Activated CD8-positive, alpha-beta T cell treated with anti-CD3 and anti-CD28 coated beads for 36 hours (primary cell): Measurements from ENCODE around the gene DHX40. TPM values are rescaled to one million over a fixed set of nuclear protein-coding genes. Genes with fewer than 3 reads are reported as not detected.
A peak's percentile ranks its signal among the peaks of the same experiment; 100 is the strongest.
"Not testable (repeated sequence)": the region's sequence is repeated elsewhere in the genome, so short reads cannot be mapped to it uniquely, and the experiment has no call there.

Experiments used
- ATAC-seq: fragments of 200-7000 bp; cut with Tn5 transposase; one replicate; pipeline ENCODE4 v1.10.0; 2021; ENCODE audit warnings: mild to moderate bottlenecking, moderate library complexity
- CTCF ChIA-PET: fragments of 350-600 bp; sonication (Branson Sonifier 250); formaldehyde crosslinking; loops from one replicate; lab custom pipeline; 2021; ENCODE audit warnings: antibody characterized with exemption; lab: Charles Lee
- POLR2A ChIA-PET: fragments of 350-600 bp; sonication (Branson Sonifier 250); formaldehyde crosslinking; loops from one replicate; lab custom pipeline; 2021; ENCODE audit warnings: antibody characterized with exemption; lab: Charles Lee
- DNase-seq: peaks from one replicate; pipeline ENCODE4 v3.0.0-alpha.2; 2020
- H3K27ac Mint-ChIP-seq: one replicate; pipeline ENCODE4 v1.8.0; 2021; ENCODE audit warnings: mild to moderate bottlenecking, mixed read lengths
- H3K27me3 Mint-ChIP-seq: one replicate; pipeline ENCODE4 v1.8.0; 2021; ENCODE audit warnings: mixed read lengths
- H3K36me3 Mint-ChIP-seq: one replicate; pipeline ENCODE4 v1.8.0; 2021; ENCODE audit warnings: low read depth, mixed read lengths
- H3K4me1 Mint-ChIP-seq: one replicate; pipeline ENCODE4 v1.8.0; 2021; ENCODE audit warnings: low read depth, mixed read lengths
- H3K4me3 Mint-ChIP-seq: one replicate; pipeline ENCODE4 v1.8.0; 2021; ENCODE audit warnings: mild to moderate bottlenecking, moderate library complexity, mixed read lengths
- H3K9me3 Mint-ChIP-seq: one replicate; pipeline ENCODE4 v1.8.0; 2021; ENCODE audit warnings: mixed read lengths
- intact Hi-C: fragments of 100-400 bp; cut with micrococcal nuclease; formaldehyde crosslinking; loops from one replicate; pipeline ENCODE4 v1.10.0; 2022
- total RNA-seq, 2 experiments: library from RNA; stranded (reverse); gene quantifications; one replicate each; pipeline ENCODE4 v1.2.3, GENCODE V29; 2021
- TF ChIP-seq, protein P1 (sequence below): fragments of 200-600 bp; IDR thresholded peaks from one replicate; pipeline ENCODE4 v1.8.0; 2022; ENCODE audit warnings: antibody characterized with exemption, mild to moderate bottlenecking

The DHX40 gene
- total RNA-seq, 2 experiments from 2014 or later = 24.7 to 24.9 TPM

- ATAC-seq (no peak), DNase-seq (peak; percentile 13)
- Mint-ChIP-seq H3K36me3 (peaks cover 63% of the 10 kb centered on the region), H3K27me3 (no peaks in the 10 kb centered on the region), H3K4me3 (no peak overlapping the region), H3K4me1 (peaks cover 28% of the 10 kb centered on the region), H3K9me3 (no peaks in the 10 kb centered on the region), H3K27ac (no peak overlapping the region)
- TF ChIP-seq, protein P1, sequence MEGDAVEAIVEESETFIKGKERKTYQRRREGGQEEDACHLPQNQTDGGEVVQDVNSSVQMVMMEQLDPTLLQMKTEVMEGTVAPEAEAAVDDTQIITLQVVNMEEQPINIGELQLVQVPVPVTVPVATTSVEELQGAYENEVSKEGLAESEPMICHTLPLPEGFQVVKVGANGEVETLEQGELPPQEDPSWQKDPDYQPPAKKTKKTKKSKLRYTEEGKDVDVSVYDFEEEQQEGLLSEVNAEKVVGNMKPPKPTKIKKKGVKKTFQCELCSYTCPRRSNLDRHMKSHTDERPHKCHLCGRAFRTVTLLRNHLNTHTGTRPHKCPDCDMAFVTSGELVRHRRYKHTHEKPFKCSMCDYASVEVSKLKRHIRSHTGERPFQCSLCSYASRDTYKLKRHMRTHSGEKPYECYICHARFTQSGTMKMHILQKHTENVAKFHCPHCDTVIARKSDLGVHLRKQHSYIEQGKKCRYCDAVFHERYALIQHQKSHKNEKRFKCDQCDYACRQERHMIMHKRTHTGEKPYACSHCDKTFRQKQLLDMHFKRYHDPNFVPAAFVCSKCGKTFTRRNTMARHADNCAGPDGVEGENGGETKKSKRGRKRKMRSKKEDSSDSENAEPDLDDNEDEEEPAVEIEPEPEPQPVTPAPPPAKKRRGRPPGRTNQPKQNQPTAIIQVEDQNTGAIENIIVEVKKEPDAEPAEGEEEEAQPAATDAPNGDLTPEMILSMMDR = no peak
- intact Hi-C loops = no loop called here
- CTCF ChIA-PET = interaction anchor here (0.6 to 1.3 kb wide), 2 partner anchors 10 to 1795 kb away, joined by 3 read pairs; no protein-coding TSS in a partner anchor
- POLR2A ChIA-PET = no interaction called here
Measured at GRCh38 chr17:59650642-59651041, 85.2 kb downstream of the DHX40 start.

DNA sequence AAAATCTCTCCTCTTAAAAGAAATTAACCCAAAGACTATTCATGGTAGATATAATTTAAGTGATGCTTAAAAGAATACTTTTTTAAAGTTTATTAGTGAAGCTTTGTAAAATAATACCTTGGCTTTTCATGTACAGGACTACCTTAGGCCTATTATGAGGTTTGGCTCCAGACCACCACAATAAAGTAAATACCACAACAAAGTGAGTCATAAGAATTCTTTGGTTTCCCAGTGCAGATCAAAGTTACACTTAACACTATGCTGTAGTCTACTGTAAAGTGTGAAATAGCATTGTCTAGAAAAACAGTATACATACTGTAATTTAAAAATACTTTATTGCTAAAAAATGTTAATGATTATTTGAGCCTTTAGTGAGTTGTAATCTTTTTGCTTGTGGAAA is 85.9 kb downstream of the DHX40 start:
- ATAC-seq (peak; percentile 39), DNase-seq (no peak)
- ChIA-PET CTCF (interaction anchor here (1.3 kb wide), 1 partner anchor 10 kb away, joined by 3 read pairs; no protein-coding TSS in a partner anchor), POLR2A (interaction anchor here (0.8 kb wide), 1 partner anchor 46 kb away, joined by 3 read pairs; no protein-coding TSS in a partner anchor)
- H3K4me3 Mint-ChIP-seq = no peak overlapping the region
- TF ChIP-seq, protein P1 = no peak
- no peaks in the 10 kb centered on the region for H3K27me3 Mint-ChIP-seq
- intact Hi-C loops = no loop called here
- H3K36me3 Mint-ChIP-seq = peaks cover 66% of the 10 kb centered on the region
- no peak overlapping the region for H3K27ac Mint-ChIP-seq
- H3K4me1 Mint-ChIP-seq = peaks cover 28% of the 10 kb centered on the region
- no peaks in the 10 kb centered on the region for H3K9me3 Mint-ChIP-seq

- Mint-ChIP-seq H3K27me3 (no peaks in the 10 kb centered on the region), H3K9me3 (no peaks in the 10 kb centered on the region), H3K27ac (no peak overlapping the region), H3K36me3 (peaks cover 60% of the 10 kb centered on the region), H3K4me1 (peaks cover 25% of the 10 kb centered on the region), H3K4me3 (no peak overlapping the region)
- intact Hi-C loops = no loop called here
- ATAC-seq = no peak
- ChIA-PET POLR2A (interaction anchor here (0.8 kb wide), 1 partner anchor 45 kb away, joined by 3 read pairs; no protein-coding TSS in a partner anchor), CTCF (interaction anchor here (1.3 kb wide), 1 partner anchor 9 kb away, joined by 3 read pairs; no protein-coding TSS in a partner anchor)
- DNase-seq = no peak
- TF ChIP-seq, protein P1 = no peak
Measured at GRCh38 chr17:59652119-59652518, 86.7 kb downstream of the DHX40 start.

DNA sequence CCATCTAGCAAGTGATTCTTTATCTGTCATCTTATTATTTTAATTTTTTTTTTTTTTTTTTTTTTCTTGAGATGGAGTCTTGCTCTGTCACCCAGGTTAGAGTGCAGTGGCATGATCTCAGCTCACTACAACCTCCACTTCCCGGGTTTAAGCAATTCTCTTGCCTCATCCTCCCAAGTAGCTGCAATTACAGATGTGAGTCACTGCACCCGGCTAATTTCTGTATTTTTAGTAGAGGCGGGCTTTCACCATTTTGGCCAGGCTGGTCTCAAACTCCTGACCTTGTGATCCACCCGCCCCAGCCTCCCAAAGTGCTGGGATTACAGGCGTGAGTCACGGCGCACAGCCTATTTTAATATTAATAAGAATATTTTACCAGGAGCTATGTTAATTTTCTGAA is 91.2 kb downstream of the DHX40 start:
- H3K36me3 Mint-ChIP-seq = peaks cover 42% of the 10 kb centered on the region
- H3K4me1 Mint-ChIP-seq, H3K27ac Mint-ChIP-seq, H3K9me3 Mint-ChIP-seq, H3K4me3 Mint-ChIP-seq, intact Hi-C loops, ATAC-seq, POLR2A ChIA-PET, DNase-seq, H3K27me3 Mint-ChIP-seq: not testable (repeated sequence)
- CTCF ChIA-PET = interaction anchor here (1.4 to 1.8 kb wide), 4 partner anchors 14 to 380 kb away, joined by 3 to 4 read pairs (median 4); no protein-coding TSS in a partner anchor

Other genes starting within 250 kb of the DHX40 start
- gene YPEL2, start 234.0 kb upstream of the DHX40 start, total RNA-seq = 1 to 10 TPM; 4.2 to 4.9 TPM
- gene CLTC, start 54.3 kb downstream of the DHX40 start, total RNA-seq = 100 to 1,000 TPM; 137 to 142 TPM
- gene PTRH2, start 141.8 kb downstream of the DHX40 start, total RNA-seq = 10 to 100 TPM; 34.2 to 37.4 TPM
- 100 to 1,000 TPM; 239 to 248 TPM for gene VMP1, start 142.0 kb downstream of the DHX40 start, total RNA-seq